GM18909 (cell line): ENCODE data around the gene VPS13A.
"Not testable (repeated sequence)": the region's sequence is repeated elsewhere in the genome, so short reads cannot be mapped to it uniquely, and the experiment has no call there.

Experiments used
- ATAC-seq: cut with Tn5 transposase; IDR thresholded peaks from one replicate; pipeline ENCODE4 v1.9.1; 2021; ENCODE audit warnings: mild to moderate bottlenecking; ENCODE audit not compliant: unreplicated experiment, poor library complexity

VPS13A gene

DNA sequence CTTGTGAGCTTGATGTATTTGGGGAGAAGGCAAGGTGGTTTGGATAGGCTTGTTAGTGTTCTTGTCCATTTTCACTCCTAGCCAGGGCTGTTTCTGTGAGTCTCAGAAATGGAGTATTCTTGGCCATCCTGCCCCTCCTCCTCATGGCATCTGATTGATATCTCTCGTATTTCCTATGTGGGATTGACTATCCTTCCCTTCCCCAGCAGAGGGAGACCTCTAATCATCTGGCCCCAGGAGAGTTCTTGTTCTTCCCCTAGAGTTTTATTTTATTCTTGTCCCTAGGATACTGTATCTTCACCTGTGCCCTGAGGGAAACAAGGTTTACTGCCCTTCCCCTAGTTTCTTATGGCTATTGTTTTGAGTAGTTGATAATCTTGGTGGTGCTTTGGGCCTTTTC is 114.4 kb downstream of the VPS13A start:
- ATAC-seq = no peak

DNA sequence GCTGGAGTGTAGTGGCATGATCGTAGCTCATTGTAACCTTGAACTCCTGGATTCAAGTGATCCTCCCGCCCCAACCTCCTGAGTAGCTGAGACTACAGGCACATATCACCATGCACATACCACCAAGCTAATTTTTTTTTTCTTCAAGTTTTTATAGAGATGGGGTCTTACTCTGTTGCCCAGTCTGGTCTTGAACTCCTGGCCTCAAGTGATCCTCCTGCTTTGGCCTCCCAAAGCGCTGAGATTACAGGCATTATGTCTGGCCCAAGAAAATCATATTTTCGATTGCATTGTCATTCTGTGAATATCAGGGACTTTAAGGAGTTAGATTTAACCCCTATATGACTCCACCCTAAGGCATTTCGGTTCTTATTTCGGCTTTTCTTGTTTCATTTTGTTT is 116.6 kb downstream of the VPS13A start:
- no peak for ATAC-seq

DNA sequence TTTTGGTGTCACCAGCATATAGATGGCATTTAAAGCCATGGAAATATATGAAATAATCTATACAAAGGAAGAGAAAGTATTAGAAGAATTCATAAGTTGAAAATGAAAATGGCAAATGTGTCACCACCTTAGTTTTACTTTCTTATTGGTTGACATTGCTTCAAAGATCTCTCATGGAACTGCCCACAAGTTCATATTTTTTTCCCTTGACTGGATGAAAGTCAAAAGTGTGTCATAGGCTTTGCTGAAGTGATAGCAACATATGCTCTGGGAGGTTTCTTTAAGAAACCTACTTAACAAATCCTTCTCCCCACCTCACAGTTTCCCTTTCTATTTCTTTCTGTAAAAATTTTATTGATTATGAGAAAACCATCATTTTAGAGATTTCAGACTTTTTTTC is 127.2 kb downstream of the VPS13A start:
- no peak for ATAC-seq

DNA sequence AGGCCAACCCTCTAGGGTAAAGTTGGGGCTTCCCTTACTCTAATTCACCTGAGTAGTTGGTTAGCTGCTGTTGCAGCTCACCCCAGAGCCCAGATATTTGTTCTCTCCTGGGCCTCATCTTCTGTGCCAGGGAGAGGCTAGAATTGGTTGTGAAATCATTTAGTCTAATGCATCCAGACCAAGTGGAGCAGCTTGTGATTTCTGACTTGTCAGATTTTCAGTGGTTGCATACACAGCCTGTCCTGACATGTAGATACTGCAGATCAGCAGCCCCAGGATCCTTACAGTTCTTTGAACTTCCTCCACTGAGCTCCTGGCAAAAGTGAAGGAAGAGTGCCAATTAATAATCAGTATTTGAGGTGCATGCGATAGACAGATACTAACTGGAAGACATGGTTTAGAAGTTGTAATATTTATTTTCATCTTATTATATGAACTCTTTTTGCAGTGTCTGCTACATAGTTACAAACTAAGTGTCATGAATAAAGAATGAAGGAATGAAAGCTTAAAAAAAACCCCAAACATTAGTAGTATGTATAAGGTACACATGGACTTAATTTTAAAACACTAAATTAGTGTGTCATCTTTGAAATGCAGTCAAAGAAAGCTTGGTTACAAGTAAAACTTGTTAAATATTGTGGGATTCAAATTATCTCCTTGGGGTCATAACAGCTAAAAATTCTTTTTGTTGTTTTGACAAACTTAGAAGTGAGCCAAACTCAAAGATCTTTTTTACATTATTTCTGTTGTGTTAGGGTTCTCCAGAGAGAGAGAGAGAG is 128.5 kb downstream of the VPS13A start:
- no peak for ATAC-seq

DNA sequence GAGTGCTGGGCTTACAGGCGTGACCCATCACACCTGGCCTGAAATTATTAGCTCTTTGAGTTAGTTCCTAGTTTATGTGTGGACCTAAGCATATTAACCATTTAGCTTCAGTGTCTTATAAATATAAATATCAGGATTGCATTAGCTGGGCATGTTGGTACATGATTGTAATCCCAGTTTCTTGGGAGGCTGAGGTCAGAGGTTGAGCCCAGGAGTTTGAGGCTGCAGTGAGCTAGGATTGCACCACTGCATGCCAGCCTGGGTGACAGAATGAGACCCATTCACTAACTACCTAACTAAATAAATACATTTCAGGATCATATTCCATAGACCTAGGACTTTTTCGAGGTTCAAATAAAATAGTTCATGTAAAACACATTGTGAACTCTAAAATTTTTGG is 129.8 kb downstream of the VPS13A start:
- ATAC-seq = no peak

DNA sequence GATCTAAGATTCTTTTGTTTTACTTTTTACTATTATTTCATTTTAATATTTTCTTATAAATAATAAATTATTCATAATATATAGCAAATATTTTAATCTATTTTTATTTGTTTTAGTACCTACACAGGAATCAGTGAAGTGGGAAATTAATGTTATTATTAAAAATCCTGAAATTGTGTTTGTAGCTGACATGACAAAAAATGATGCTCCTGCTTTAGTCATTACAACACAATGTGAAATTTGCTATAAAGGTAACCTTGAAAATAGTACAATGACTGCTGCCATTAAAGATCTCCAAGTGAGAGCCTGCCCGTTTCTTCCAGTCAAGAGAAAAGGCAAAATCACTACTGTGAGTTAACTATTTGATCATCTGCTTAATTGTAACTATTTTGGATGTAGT is 138.7 kb downstream of the VPS13A start:
- ATAC-seq = no peak

DNA sequence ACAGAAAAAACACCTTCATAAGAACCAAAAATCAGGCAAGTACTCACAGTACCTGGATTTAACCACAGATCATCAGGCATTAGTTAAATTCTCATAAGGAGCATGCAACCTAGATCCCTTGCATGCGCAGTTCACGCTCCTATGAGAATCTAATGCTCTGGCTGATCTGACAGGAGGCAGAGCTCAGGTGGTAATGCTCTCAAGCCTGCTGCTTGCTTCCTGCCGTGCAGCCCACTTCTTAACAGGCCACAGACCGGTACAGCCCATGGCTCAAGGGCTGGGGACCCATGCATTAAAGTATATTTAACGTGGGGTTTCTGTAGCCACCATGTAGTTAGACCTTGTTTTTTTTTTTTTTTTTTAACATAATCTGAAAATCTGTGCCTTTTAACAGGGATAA is 147.7 kb downstream of the VPS13A start:
- no peak for ATAC-seq

DNA sequence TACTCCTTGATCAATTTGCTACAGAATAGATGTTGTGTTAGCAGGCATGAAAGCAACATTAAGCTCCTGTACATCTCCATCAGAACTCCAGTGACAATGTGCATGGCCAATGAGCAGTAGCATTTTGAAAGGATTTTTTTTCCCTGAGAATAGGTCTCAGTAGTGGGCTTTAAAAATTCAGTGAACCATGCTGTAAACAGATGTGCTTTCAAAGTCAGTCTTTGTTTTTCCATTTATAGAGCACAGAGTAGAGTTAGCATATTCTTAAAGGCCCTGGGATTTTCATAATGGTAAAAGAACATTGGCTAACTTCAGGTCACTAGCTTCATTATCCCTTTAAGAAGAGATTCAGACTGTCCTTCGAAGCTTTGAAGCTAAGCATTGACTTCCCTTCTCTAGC is 150.8 kb downstream of the VPS13A start:
- ATAC-seq = no peak

DNA sequence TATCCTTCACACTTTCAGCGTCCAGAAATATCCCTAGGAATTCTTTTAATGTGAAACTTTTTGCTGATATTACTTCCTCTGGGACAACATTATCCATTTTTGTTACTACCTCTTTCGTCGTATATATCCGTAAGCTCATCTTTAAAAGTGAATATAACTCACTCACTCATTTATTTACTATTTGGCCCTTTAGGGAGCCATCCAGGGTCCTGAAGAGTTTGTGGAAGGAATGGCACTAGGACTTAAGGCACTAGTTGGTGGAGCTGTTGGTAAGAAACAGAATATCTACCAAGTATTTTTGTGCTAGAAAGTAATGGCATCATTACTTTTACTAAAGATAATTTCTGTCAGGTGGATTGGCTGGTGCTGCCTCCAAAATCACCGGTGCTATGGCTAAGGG is 192.7 kb downstream of the VPS13A start:
- ATAC-seq = no peak

DNA sequence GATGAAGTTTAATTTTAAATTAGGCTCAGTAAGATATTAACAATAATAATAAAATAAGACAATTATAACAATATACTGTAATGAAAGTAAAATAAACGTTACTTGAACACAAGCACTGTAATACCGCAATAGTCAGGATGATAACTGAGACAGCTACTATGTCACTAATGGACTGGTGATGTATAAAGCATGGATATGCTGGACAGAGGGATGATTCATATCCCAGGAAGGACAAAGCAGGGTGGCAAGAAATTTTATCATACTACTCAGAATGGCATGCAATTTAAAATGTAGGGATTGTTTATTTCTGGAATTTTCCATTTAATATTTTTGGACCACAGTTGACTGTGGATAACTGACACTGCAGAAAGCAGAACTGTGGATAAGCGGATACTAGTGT is 196.9 kb downstream of the VPS13A start:
- no peak for ATAC-seq

DNA sequence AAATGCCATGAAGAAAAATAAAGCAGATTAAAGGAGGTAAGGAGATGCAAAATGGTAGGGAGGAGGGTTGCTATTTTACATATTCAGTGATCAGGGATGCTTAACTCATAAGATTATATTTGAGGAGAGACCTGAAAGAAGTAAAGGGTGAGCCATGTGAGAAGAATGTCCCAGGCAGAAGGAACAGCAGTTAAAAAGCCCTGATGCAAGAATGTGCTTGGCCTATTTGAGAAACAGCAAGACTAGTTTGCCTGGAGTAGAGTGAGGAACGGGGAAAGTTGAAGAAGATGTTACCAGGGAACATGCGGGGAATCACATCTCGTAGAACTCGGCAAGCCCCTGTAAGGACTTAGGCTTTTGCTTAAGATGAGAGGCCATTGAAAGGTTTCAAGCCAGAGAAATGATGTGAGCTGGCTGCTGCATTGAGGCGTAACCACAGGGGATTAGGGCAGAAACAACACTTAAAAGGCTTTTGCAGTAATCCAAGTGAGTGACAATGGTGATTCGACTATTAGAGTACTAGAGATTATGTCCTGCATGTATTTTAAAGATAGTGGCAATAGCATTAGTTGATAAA is 198.7 kb downstream of the VPS13A start:
- ATAC-seq = no peak

DNA sequence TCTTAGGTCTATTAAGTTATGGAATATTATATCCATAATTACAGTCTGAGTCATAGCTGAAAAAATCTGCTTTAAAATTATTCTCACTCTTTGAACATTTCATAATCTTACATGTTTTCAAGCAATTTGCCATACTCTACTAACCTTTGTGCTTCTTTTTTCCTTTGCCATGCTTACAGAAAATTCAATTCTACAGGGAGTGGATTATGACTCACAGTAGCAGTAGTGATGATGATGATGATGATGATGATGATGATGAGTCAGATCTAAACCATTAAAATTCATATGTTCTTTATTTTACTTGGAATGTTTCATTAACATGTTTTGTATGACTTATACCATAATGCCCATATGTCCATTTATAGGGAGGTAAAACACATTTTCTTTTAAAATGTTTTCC is 207.1 kb downstream of the VPS13A start:
- ATAC-seq = no peak

DNA sequence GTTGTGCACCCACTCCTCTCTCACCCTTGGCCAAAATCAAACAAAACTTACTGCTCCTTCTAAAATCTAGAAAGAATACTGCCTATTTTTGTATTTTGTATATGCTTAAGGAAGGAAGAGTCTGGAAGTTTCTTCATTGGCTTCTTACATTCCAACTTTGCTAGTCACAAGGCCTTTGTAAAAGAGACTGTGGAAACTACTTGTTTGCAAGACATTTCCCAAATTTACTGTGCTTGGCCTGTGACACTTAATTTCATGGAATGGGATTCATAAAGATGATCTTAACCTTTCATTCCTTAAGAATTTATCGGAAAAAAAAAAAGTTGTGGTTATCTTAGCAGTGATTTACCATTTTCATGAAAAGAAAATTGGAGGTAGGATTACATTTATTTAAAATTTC is 208.9 kb downstream of the VPS13A start:
- no peak for ATAC-seq

DNA sequence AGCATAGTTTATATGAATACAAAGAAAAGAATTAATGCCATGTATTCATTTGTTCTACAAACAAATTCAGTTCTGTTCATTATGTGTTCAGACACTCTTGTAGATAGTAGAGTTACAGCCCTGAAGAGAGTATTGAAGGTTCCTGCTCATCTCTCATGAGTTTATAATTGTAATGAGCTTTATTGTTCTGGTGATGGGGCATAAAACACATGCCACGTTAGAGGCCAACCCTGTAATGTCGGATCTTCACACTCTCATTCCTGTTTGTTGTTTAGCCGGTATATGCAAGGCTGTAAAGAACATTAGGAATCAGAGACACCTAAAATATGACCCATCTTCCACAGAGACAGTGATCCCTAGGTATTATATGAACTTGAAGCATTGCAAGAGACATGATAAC is 214.5 kb downstream of the VPS13A start:
- ATAC-seq = no peak

DNA sequence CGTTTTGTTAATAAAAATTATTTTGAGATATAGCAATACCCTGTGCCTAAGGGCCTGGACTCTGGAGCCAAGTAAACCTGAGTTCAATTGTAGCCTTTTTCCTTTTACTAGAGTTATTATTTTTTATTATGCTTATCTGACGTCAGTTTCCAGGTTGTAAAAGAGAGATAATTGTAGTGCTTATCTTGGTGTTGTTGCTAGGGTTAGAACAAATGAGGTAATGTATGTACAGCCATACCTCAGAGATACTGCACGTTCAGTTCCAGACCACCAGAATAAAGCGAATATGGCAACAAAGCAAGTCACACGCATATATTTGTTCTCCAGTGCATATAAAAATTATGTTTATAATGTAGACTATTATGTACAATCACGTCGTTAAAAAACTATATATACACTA is 215.0 kb downstream of the VPS13A start:
- ATAC-seq = no peak

DNA sequence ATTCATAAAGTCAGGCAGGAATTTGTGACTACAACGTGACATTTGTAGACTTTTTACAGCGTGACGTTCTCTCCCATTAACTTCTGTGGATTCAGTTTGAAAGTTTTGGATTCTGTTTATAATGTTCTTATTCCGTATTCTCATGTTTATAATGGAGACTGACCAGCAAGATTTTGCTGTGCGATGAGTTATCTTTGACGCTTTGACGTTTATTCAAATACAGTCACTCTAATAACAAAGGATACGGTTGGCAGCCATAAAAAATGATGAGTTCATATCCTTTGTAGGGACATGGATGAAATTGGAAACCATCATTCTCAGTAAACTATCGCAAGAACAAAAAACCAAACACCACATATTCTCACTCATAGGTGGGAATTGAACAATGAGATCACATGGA is 221.2 kb downstream of the VPS13A start:
- not testable (repeated sequence) for ATAC-seq

DNA sequence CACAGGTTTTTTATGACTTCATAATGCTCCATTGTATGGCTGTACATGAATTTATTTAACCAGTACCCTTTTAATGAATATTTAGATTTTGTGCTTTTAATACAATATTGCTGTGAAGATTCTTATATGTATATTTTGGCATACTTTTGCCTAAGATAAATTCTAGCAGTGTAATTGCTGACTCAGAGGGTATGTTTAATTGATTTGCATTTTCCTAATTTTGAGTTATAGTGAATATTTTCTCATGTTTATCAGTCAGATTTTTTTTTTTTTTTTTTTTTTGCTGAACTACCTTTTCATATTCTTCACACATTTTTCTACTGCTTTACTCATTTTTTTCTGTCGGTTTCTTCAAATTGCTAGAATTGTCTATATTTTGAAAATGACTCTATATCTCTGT is 222.6 kb downstream of the VPS13A start:
- ATAC-seq = no peak

DNA sequence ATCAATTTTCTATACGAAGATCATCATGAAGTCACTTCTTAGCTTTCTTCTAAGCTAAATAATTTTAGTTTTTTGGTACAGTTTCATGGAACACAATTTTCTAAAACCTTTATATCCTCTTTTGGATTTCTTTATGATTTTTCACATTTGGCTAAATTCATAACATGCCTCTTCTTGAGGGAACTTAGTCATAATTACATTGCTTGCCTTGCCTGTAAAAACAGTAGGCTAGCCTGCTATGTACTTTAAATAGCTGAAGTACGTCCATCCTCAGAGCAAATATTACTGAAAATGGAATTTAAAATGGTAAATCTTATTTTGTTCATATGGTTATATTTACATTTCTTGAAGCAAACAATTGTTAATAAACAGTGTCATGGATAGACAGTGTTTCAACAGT is 225.0 kb downstream of the VPS13A start:
- no peak for ATAC-seq

DNA sequence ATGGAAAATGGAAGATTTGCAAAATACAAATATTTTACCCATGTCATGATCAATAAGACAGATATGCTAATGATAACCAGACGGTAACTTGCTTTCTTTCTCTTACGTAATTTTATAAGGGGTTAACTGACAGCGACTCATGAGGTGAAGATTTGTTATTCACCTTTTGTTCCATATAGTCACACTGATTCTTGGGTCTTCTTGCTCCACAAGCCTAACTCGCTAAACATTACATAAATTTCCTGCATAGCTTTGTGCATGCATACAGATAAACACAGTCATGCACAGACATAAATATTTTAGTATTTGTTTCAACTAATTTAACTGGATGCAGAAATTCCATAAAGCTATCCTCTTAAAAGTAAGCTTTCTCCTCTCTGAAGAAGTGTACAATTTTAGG is 225.9 kb downstream of the VPS13A start:
- no peak for ATAC-seq

DNA sequence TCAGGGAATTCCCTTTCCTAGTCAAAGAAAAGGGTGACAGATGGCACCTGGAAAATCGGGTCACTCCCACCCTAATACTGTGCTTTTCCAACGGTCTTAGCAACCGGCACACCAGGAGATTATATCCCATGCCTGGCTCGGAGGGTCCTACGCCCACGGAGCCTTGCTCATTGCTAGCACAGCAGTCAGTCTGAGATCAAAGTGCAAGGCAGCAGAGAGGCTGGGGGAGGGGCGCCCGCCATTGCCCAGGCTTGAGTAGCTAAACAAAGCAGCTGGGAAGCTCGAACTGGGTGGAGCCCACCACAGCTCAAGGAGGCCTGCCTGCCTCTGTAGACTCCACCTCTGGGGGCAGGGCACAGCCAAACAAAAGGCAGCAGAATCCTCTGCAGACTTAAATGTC is 231.2 kb downstream of the VPS13A start:
- ATAC-seq = not testable (repeated sequence)

DNA sequence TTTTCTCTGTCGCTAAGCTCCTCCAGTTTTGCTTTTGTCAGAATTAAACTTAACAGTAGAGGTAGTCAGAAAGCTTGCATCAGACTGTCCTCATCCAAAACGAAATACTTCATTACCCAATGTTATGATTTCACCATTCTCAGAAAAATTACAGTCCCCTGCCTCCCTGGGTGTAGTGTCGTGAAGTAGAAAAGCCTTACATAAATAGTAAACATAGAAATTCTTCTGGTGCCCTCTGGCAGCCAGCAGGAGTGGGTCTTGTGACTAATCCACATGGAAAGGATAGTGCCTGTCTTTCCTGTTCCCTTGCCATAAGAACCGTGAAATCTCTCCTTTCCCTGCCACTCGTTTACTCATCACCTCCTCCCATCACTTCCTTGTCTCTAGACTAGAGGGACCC is 240.2 kb downstream of the VPS13A start:
- no peak for ATAC-seq

DNA sequence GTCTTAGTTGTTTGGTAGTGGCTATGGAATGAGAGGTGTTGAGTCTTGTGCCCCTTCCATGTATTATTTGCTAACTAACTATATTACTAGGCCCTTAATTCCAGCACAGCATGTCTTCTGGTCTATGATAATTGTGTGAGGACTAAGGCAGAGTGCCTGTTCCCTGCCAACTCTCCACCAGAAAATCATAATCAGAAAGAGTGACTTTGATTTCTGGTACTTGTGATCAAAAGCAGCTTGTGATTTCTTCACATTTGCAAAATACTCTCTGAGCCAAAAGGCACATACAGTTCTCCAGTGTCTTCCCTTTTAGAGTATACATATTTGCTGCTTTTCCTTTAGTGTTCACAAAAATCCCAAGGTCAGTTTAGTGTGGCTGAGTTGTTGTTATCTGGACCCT is 240.9 kb downstream of the VPS13A start:
- ATAC-seq = no peak
